ENCODE measurements around the gene ANO10. TPM values are rescaled to one million over a fixed set of nuclear protein-coding genes. Genes with fewer than 3 reads are reported as not detected.

Gene ANO10
- total RNA-seq, 2 experiments from 2014 or later: 10.8 to 11.8 TPM

GRCh38 chr3:43451670-43452254 is 170.0 kb downstream of the ANO10 start:
- no peak overlapping the region for H3K27ac Mint-ChIP-seq
- POLR2A ChIA-PET: no interaction called here

GRCh38 chr3:43448098-43448497 is 173.7 kb downstream of the ANO10 start:
- DNase-seq (no peak), ATAC-seq (ENCODE audit: low read depth) (no peak)
- Mint-ChIP-seq H3K27me3 (no peaks in the 10 kb centered on the region), H3K4me3 (no peak overlapping the region), H3K27ac (no peak overlapping the region), H3K4me1 (peaks cover 4% of the 10 kb centered on the region), H3K36me3 (peaks cover 4% of the 10 kb centered on the region), H3K9me3 (peaks cover 1% of the 10 kb centered on the region)
- POLR2A ChIA-PET: no interaction called here

More at GRCh38 chr3:43451670-43452254, 170.0 kb downstream of the ANO10 start:
- peaks cover 1% of the 10 kb centered on the region for H3K9me3 Mint-ChIP-seq
- no peak overlapping the region for H3K4me3 Mint-ChIP-seq
- no peaks in the 10 kb centered on the region for H3K27me3 Mint-ChIP-seq
- peaks cover 4% of the 10 kb centered on the region for H3K4me1 Mint-ChIP-seq
- H3K36me3 Mint-ChIP-seq: peaks cover 4% of the 10 kb centered on the region
- ATAC-seq (ENCODE audit: low read depth) (no peak), DNase-seq (no peak)

GRCh38 chr3:43445820-43446219 is 176.0 kb downstream of the ANO10 start:
- DNase-seq (no peak), ATAC-seq (ENCODE audit: low read depth) (no peak)
- Mint-ChIP-seq H3K4me3 (no peak overlapping the region), H3K27me3 (no peaks in the 10 kb centered on the region), H3K4me1 (peaks cover 4% of the 10 kb centered on the region), H3K36me3 (peaks cover 4% of the 10 kb centered on the region), H3K9me3 (peaks cover 1% of the 10 kb centered on the region), H3K27ac (no peak overlapping the region)
- POLR2A ChIA-PET: no interaction called here

DNA sequence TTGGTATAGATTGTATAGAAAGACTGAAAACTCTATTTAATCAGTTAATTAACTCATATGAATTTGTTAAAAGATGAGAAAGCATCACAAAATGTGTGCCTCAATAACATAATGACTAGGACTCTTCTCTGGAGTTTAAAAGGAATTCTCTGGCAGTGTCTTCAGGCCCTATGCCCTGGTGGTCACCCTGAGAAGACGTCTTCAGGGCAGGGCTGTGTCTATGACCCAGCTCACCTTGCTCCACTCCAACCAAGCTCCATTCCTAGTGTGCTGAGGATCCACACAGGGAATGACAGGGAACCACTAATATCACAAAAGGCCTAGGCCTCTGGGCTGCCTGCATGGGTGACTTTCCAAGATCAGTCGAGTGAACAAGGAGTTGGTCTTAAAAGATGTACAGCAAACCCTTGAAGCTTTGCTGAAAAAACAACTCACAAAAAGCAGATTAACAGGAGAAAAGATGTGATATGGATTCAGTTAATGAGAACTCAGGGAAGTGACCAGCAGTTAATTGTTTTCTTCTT is 178.9 kb downstream of the ANO10 start:
- Mint-ChIP-seq H3K27ac (no peak overlapping the region), H3K36me3 (peaks cover 9% of the 10 kb centered on the region), H3K9me3 (peaks cover 9% of the 10 kb centered on the region), H3K4me3 (no peak overlapping the region), H3K27me3 (no peaks in the 10 kb centered on the region), H3K4me1 (peaks cover 4% of the 10 kb centered on the region)
- ATAC-seq (ENCODE audit: low read depth) (no peak), DNase-seq (no peak)
- POLR2A ChIA-PET: no interaction called here

- Mint-ChIP-seq H3K4me1 (peaks cover 4% of the 10 kb centered on the region), H3K4me3 (no peak overlapping the region), H3K27ac (no peak overlapping the region), H3K27me3 (no peaks in the 10 kb centered on the region), H3K9me3 (peaks cover 8% of the 10 kb centered on the region), H3K36me3 (peaks cover 14% of the 10 kb centered on the region)
- ATAC-seq (ENCODE audit: low read depth) (no peak), DNase-seq (no peak)
- POLR2A ChIA-PET: no interaction called here
Observed at GRCh38 chr3:43436507-43437140, 185.2 kb downstream of the ANO10 start.

DNA sequence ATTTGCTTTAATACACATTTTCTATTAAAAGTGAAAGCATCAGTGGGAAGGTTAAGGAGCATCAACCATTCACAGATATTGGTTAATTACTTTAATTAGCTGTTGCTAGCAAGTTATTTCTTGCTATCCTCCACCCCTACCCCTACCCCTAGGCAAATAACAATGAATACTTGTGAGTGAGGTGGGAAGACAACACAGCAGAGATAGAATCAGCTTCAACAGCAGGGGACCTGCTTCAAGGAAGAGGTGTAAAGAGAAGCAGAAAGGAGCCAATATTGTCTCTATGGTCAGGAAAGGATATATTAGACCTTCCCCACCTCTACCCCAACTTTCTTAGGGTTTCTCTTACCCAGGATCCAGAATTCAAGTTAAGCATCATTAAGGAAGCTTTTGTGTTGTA is 186.1 kb downstream of the ANO10 start:
- ATAC-seq (ENCODE audit: low read depth): no peak
- peaks cover 4% of the 10 kb centered on the region for H3K4me1 Mint-ChIP-seq
- no peak overlapping the region for H3K4me3 Mint-ChIP-seq
- DNase-seq: no peak
- POLR2A ChIA-PET: no interaction called here
- peaks cover 8% of the 10 kb centered on the region for H3K9me3 Mint-ChIP-seq
- H3K27me3 Mint-ChIP-seq: no peaks in the 10 kb centered on the region
- no peak overlapping the region for H3K27ac Mint-ChIP-seq
- peaks cover 16% of the 10 kb centered on the region for H3K36me3 Mint-ChIP-seq

- Mint-ChIP-seq H3K36me3 (peaks cover 15% of the 10 kb centered on the region), H3K4me1 (no peaks in the 10 kb centered on the region), H3K27ac (no peak overlapping the region), H3K9me3 (peaks cover 4% of the 10 kb centered on the region), H3K4me3 (no peak overlapping the region), H3K27me3 (no peaks in the 10 kb centered on the region)
- no peak for ATAC-seq (ENCODE audit: low read depth)
- POLR2A ChIA-PET: no interaction called here
- DNase-seq: no peak
Observed at GRCh38 chr3:43434431-43434830, 187.4 kb downstream of the ANO10 start.

GRCh38 chr3:43432462-43432861 is 189.3 kb downstream of the ANO10 start:
- H3K27me3 Mint-ChIP-seq: no peaks in the 10 kb centered on the region
- H3K36me3 Mint-ChIP-seq: peaks cover 4% of the 10 kb centered on the region
- POLR2A ChIA-PET: no interaction called here
- no peaks in the 10 kb centered on the region for H3K9me3 Mint-ChIP-seq
- DNase-seq: no peak
- H3K4me3 Mint-ChIP-seq: no peak overlapping the region
- ATAC-seq (ENCODE audit: low read depth): no peak
- H3K4me1 Mint-ChIP-seq: no peaks in the 10 kb centered on the region
- no peak overlapping the region for H3K27ac Mint-ChIP-seq

GRCh38 chr3:43426388-43426787 is 195.4 kb downstream of the ANO10 start:
- DNase-seq: no peak
- no peak overlapping the region for H3K4me3 Mint-ChIP-seq
- POLR2A ChIA-PET: no interaction called here
- peaks cover 5% of the 10 kb centered on the region for H3K9me3 Mint-ChIP-seq
- H3K4me1 Mint-ChIP-seq: no peaks in the 10 kb centered on the region
- H3K27me3 Mint-ChIP-seq: no peaks in the 10 kb centered on the region
- ATAC-seq (ENCODE audit: low read depth): no peak
- H3K27ac Mint-ChIP-seq: no peak overlapping the region
- peaks cover 6% of the 10 kb centered on the region for H3K36me3 Mint-ChIP-seq

DNA sequence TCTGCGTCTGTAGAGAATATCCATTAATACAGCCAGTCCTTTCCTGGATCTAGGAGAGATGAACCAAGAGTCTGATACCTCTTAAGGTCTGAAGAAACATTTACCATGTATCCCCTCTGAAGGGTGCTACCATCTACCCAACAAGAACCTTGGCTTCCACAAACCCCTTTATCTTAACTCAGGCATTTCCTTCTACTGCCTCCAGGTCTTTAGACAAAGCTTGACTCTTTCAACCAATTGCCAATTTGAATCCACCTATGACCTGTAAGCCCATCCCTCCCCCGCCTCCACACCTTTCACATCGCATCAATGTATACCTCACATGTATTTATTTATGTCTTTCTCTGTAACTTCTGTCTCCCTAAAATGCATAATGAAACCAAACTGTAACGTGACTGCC is 196.0 kb downstream of the ANO10 start:
- Mint-ChIP-seq H3K27ac (no peak overlapping the region), H3K27me3 (no peaks in the 10 kb centered on the region), H3K4me1 (no peaks in the 10 kb centered on the region), H3K4me3 (no peak overlapping the region), H3K9me3 (peaks cover 5% of the 10 kb centered on the region), H3K36me3 (peaks cover 4% of the 10 kb centered on the region)
- DNase-seq (no peak), ATAC-seq (ENCODE audit: low read depth) (no peak)
- POLR2A ChIA-PET: no interaction called here

GRCh38 chr3:43423639-43424038 is 198.2 kb downstream of the ANO10 start:
- Mint-ChIP-seq H3K4me1 (no peaks in the 10 kb centered on the region), H3K9me3 (peaks cover 9% of the 10 kb centered on the region), H3K27ac (no peak overlapping the region), H3K27me3 (no peaks in the 10 kb centered on the region), H3K4me3 (no peak overlapping the region), H3K36me3 (peaks cover 7% of the 10 kb centered on the region)
- no peak for DNase-seq
- POLR2A ChIA-PET: interaction anchor here (0.6 kb wide), 1 partner anchor 28 kb away, joined by 4 read pairs; no protein-coding TSS in a partner anchor
- ATAC-seq (ENCODE audit: low read depth): no peak

DNA sequence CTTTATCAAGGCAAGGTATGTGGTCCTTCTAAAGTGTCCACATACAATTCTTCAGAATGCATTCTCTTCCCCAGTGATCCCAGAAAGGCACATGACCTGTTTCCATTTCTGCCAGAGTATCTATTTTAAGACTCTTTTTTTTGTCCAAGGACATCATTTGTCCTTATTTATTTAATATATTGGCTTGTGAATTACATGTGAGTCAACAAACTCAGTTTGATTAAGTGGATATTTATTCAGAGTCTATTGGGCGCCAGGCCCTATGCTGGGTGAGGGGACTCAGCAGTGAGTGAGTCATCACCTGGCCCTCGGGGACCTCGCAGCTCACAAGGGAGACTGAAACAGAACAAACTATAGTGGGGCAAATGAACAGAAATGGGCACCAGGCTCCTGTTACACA is 198.7 kb downstream of the ANO10 start:
- peaks cover 7% of the 10 kb centered on the region for H3K36me3 Mint-ChIP-seq
- DNase-seq (no peak), ATAC-seq (ENCODE audit: low read depth) (no peak)
- no peaks in the 10 kb centered on the region for H3K27me3 Mint-ChIP-seq
- H3K9me3 Mint-ChIP-seq: peaks cover 9% of the 10 kb centered on the region
- POLR2A ChIA-PET: no interaction called here
- no peak overlapping the region for H3K27ac Mint-ChIP-seq
- no peak overlapping the region for H3K4me3 Mint-ChIP-seq
- no peaks in the 10 kb centered on the region for H3K4me1 Mint-ChIP-seq

DNA sequence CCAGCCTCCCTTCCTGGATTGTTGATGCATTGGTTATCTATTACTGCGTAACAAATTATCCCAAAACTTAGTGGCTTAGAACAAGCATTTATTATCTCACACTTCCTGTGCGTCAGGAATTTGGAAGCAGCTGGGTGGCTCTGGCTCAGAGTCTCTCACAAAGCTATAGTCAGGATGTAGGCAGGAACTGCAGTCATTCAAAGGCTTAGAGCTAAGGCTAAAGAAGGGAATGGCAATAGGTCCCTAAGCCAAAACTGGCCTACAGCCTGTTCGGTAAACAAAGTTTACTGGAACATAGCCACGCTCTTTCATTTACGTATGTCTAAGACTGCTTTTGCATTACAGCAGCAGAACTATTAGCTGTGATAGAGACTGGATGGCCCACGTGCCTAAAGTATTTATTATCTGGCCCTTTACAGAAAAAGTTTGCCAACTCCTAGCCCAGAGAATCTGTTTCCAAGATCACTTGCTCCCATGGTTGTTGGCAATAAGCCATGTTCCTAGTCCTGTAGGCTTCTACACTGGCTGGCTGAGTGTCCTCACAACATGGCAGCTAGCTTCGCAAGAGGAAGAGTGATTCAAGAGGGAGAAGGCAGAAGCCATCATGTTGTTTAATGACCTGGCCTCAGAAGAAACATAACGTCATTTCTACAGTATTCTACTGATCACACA is 203.1 kb downstream of the ANO10 start:
- ATAC-seq (ENCODE audit: low read depth) (no peak), DNase-seq (no peak)
- H3K4me3 Mint-ChIP-seq: no peak overlapping the region
- no peaks in the 10 kb centered on the region for H3K4me1 Mint-ChIP-seq
- no peaks in the 10 kb centered on the region for H3K27me3 Mint-ChIP-seq
- POLR2A ChIA-PET: no interaction called here
- H3K9me3 Mint-ChIP-seq: peaks cover 7% of the 10 kb centered on the region
- no peak overlapping the region for H3K27ac Mint-ChIP-seq
- peaks cover 4% of the 10 kb centered on the region for H3K36me3 Mint-ChIP-seq

GRCh38 chr3:43417133-43417532 is 204.7 kb downstream of the ANO10 start:
- POLR2A ChIA-PET: no interaction called here
- Mint-ChIP-seq H3K27ac (no peak overlapping the region), H3K36me3 (peaks cover 4% of the 10 kb centered on the region), H3K9me3 (peaks cover 7% of the 10 kb centered on the region), H3K4me3 (no peak overlapping the region), H3K4me1 (peaks cover 7% of the 10 kb centered on the region), H3K27me3 (no peaks in the 10 kb centered on the region)
- no peak for DNase-seq
- no peak for ATAC-seq (ENCODE audit: low read depth)
